Activated CD4-positive, alpha-beta T cell treated with anti-CD3 and anti-CD28 coated beads, Interleukin-10, Interleukin-2, amounts not matched to agents 100 ng/mL and 50 ng/mL, durations not matched to agents 16 hours and 8 hours (primary cell): ENCODE measurements around the gene SFRP2.

ENCODE experiments used
- DNase-seq: peaks from one replicate; pipeline ENCODE4 v3.0.0-alpha.2; 2020

Gene SFRP2

GRCh38 chr4:153765894-153766293 is 23.0 kb downstream of the SFRP2 start:
- no peak for DNase-seq

GRCh38 chr4:153764601-153765368 is 24.1 kb downstream of the SFRP2 start:
- no peak for DNase-seq

GRCh38 chr4:153763404-153763803 is 25.5 kb downstream of the SFRP2 start:
- no peak for DNase-seq

- DNase-seq: no peak
These were observed 29.2 kb downstream of the SFRP2 start, which contains the start of gene RNF175 for GRCh38 chr4:153759407-153760316. Gene RNF175, minus strand, starts transcription at chr4:153760024. Its CDS starts 162 bp downstream, at chr4:153759862.

GRCh38 chr4:153758688-153759406 is 30.0 kb downstream of the SFRP2 start:
- no peak for DNase-seq

- no peak for DNase-seq
These were observed 30.7 kb downstream of the SFRP2 start for GRCh38 chr4:153758136-153758535.

GRCh38 chr4:153757407-153757806 is 31.5 kb downstream of the SFRP2 start:
- DNase-seq: no peak

- DNase-seq: no peak
These were observed 33.7 kb downstream of the SFRP2 start for GRCh38 chr4:153755186-153755585.

GRCh38 chr4:153750197-153750817 is 38.6 kb downstream of the SFRP2 start:
- DNase-seq: peak; percentile 76

GRCh38 chr4:153748378-153748777 is 40.5 kb downstream of the SFRP2 start:
- no peak for DNase-seq

- no peak for DNase-seq
These were observed 41.4 kb downstream of the SFRP2 start for GRCh38 chr4:153747406-153747955.

GRCh38 chr4:153745651-153746050 is 43.2 kb downstream of the SFRP2 start:
- DNase-seq: no peak

- no peak for DNase-seq
These were observed 47.3 kb downstream of the SFRP2 start for GRCh38 chr4:153741541-153741940.

- DNase-seq: no peak
These were observed 52.9 kb downstream of the SFRP2 start for GRCh38 chr4:153735906-153736461.

- peak; percentile 40 for DNase-seq
These were observed 55.0 kb downstream of the SFRP2 start for GRCh38 chr4:153733751-153734448.

GRCh38 chr4:153731239-153731638 is 57.6 kb downstream of the SFRP2 start:
- no peak for DNase-seq
